HG03039 (cell line): ENCODE data around the gene TMEM270.

Source experiments
- ATAC-seq: cut with Tn5 transposase; IDR thresholded peaks from one replicate; pipeline ENCODE4 v1.9.1; 2021; ENCODE audit warnings: mild to moderate bottlenecking, moderate library complexity; ENCODE audit not compliant: unreplicated experiment

TMEM270 gene

DNA sequence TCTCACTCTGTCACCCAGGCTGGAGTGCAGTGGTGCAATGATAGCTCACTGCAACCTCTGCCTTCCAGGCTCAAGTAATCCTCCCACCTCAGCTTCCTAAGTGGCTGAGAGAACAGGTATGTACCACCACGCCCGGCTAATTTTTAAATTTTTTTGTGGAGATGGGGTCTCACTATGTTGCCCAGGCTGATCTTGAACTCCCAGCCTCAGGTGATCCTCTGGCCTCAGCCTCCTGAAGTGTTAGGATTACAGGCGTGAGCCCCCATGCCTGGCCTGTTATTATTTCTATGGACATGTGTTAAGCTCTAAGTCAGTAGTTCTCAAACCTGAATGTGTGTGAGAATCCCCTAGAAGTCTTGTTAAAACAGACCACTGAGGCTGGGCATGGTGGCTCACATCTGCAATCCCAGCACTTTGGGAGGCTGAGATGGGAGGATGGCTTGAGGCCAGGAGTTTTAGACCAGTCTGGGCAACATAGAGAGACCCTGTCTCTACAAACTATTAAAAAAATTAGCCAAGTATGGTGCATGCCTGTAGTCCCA, 24.5 kb downstream of the TMEM270 start:
- ATAC-seq: no peak

DNA sequence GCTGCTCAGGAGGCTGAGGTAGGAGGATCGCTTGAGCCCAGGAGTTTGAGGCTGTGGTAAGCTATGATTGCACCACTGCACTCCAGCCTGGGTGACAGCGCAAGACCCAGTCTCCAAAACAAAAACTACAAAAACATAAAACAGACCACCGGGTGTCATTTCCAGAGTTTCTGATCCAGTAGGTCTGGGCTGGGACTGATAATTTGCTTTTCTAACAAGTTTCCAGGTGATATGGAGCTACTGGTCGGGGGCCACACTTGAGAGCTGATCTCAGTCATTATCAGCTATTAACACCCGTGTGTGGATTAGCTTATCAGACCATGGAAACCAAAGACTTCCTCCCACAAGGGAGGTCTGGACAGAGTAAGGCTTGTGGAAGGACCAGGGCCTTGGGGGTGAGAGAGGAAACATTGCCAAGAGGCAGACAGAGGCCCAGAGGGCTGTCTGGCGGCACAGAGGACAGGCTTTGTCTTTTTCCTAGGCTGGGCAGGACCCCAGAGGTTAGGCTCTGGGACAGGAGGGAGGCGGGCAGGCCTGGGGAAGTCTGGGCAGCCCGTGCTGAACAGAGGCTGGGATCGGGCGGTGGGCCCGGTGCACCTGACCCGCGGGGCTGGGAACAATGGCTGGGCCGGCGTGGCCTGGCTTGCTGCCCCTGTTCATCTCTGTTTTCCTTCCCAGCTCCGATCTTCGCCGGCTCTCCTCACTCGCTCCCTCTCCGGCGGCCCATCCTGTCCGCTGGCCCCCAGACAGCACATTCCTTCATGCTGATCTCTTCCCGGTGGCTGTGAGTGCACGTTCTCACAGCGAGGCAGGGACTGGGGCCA, 25.2 kb downstream of the TMEM270 start:
- ATAC-seq: no peak

DNA sequence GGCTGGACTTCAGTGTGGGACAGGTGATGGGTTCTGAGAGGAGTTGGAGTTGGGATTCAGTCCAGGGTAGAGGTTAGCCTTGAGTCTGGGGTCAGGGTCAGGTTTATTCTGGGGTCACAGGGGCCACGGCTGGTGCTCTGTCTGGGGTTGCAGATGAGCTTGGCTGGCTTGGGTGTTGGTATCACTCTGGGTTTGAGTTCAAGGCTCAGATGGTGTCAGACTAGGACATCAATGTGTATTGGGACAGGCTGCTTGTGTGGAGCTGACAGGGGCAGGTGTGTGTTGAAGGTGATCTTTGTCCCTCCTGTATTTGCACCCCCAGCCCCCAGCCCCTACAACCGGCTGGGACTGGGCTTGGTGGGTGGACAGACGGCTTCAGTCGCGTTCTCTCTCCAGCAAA, 26.8 kb downstream of the TMEM270 start:
- no peak for ATAC-seq

DNA sequence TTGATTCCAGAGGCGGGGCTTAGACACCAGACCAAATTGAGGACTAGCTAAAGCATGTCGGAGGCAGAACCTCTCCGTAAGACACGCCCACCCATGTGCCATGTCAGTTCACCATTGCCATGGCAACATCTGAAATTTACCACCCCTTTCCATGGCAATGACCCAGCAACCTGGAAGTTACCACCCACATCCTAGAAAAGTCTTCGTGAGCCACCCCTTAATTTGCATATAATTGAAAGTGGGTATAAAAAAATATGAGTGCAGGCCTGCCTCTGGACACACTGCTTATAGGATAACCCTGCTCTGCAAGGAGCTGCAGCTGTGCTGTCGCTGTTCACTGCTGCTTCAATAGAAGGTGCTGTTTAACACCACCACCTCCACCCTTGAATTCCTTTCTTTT, 28.0 kb downstream of the TMEM270 start:
- no peak for ATAC-seq

DNA sequence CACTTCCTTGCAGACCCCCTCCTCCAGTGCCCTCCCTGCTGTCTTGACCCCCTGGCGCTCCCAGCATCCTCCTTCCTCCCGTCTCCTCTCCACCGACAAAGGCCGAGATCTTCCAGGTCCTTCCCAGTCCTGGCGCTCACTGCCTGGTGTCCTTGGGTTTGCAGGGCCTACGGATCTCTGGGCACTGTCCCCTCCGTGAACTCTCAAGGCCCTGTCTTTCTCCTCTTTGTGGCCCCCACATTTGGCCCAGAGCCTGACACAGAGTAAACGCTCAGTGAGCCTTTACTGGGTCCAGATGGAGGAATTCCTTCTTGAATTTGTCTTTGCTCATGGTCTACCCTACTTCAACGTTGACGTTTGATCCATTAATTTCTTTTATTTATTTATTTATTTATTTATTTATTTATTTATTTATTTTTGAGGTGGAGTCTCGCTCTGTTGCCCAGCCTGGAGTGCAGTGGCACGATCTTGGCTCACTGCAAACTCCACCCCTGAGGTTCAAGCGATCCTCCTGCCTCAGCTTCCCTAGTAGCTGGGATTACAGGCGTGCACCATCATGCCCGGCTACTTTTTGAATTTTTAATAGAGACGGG, 29.7 kb downstream of the TMEM270 start:
- ATAC-seq: no peak

DNA sequence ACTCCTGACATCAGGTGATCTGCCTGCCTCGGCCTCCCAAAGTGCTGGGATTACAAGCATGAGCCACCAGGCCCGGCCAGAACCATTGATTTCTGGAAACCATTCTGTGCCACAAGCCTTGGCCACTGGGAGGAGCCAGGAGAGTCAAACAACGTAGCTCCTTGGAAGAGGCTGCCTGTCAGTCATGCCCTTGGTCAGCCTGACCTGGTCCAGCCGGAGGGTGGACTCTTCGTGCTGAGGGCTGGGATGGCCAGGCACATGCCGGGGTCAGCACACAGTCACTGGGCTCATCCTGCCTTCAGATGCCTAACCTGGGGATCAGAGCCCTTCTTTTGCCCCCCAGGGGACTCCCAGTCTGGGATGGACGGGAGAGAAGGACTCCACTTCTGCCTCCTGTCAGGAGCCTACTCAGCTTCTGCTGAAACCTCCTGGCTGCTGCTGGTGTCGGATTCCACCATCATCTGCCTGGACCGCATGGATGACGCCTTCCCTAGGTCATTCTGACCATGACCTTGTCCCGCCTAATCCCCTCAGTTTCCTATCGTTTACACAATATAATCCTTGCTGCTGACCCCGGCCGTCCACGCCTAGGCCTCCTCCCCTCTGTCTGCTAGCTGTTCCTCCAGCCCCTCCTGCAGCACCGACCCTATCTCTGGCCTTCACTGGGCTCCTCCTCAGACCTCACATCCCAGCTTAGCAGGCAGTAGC, 30.4 kb downstream of the TMEM270 start:
- no peak for ATAC-seq

DNA sequence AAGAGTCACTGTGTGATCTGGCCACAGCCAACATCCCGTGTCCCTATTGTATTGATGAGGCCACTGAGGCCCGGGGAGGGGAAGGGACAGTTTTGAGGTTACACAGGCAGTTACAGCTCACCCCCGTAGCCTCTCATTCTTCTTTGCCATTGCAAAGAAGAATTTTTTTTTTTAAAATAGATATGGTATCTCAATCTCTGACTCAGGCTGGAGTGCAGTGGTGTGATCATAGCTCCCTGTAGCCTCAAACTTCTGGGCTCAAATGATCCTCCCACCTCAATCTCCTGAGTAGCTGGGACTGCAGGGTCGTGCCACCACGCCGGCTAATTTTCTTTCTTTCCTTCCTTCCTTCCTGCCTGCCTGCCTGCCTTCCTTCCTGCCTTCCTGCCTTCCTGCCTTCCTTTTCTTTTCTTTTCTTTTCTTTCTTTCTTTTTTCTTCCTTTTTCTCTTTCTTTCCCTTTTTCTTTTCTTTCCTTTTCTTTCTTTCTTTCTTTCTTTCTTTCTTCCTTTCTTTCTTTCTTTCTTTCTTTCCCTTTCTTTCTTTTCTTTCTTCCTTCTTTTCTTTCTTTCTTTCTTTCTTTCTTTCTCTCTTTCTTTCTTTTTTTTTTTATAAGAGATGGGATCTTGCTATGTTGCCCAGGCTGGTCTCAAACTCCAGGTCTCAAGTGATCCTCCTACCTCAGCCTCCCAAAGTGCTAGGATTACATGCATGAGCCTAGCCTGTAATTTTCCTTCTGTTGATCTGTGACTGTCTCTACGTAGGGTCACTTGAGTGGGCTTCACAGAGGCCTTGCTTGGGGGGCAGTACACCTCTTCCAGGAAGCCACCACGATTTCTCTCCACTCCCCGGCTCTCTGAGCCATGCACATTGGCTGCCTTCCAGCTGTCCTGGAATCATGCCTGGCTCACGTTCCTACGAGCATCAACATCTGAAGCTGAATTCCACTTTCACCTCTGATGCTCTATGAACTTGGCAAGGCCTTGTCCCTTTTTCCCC, 31.3 kb downstream of the TMEM270 start:
- no peak for ATAC-seq

DNA sequence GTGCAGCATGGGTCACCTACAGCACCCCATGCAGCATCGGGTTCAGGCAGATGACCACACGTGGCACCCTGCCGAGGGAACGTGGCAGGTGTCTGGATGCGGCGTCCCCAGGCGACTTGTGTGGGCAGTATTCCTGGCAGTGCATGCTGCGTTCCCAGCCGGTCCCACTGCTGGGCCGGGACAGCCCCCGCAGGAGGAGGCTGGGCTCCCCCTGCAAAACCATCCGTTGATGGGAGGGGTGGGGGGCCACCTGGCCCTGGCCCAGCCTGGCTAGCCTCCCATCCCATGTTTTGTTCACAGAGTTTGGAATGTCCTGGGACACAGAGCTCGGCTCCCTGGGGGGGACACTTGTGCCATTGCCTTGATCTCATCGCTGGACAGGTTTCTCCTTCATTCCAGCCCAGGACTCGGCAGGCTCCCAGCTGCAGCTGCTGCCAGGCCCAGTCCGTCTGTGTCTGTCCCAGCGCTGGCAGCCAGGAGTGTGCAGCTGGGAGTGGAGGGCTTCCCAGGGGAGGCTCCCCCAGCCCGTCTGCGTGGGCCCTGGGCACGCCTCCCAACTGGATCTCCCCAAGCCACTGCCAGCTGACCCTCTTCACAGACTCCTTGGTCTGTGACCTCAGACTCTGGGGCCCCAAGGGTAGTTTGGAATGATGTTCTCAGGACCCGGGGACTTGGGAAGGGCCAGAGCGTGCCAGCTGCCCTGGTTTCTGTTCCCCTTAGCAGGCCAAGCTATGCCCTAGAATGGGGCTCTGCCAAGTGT, 32.6 kb downstream of the TMEM270 start:
- ATAC-seq: no peak

DNA sequence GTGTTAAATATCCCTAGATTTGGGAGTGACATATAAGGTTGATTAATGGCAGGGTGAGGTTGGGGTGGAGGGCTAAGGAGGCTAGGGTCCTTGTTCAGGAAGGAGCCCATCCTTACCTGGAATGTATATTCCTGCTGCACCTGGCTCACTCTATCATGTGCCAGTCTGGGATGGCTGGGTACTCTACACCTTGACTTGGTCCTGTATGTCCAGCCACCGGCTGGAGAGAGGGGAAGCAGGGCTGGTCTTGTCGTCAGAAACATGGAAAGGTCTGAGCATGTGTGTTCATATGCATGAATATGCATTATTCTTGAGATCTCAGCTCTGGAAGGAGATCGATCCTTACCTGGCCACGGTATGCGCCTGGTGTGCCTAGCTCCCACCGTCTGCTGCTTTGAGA, 33.2 kb downstream of the TMEM270 start:
- ATAC-seq: no peak

DNA sequence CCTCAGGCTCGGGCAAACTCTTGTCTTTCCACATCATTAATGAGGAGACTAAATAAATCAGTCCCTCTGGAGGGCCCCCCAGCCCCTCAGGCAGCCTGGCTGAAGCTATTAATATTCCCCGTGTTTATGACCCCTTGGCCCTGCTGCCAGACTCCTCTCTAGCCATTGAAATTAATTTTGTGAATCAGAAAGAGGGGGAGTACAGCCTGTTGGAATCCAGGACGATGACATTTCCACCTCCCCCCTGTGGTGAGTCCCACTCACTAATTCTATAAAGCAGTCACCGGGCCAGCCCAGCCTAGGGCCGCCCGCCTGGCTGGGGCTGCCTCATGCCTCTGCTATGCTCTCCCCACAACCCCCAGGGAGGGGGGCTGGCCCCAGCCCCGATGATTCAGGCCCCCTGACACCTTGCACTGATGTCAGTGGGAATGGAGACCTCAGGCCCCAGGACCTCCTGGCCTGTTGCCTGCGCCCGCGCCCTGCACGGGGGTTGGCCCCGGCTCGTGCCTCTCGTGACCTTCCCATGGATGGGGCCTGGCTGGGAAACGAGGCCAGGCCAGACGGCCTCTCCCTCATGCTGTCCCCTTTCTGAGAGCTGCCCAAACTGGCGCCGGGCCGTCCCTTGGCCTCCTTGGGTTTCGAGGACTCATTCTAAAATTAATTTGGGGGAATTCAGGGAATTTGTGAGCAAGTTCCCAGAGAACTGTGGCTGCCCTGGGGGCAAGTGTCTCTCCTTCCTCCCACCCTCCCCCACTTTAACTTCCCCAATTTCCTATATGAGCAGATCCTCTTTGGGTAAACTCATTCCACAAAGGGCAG, 34.0 kb downstream of the TMEM270 start:
- ATAC-seq: no peak

DNA sequence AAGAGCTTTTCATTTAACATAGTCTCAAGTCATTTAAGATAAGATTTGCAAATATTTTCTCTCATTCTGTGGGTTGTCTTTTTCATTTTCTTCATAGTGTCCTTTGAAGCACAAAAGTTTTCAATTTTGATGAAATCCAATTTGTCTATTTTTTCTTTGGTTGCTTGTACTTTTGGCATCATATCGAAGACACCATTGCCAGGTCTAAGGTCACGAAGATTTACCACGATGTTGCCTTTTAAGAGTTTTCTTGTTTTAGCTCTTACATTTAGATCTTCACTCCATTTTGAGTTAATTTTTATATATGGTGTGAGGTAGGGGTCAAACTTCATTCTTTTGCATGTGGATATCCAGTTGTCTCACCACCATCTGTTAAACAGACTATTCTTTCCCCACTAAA, 34.7 kb downstream of the TMEM270 start:
- no peak for ATAC-seq

DNA sequence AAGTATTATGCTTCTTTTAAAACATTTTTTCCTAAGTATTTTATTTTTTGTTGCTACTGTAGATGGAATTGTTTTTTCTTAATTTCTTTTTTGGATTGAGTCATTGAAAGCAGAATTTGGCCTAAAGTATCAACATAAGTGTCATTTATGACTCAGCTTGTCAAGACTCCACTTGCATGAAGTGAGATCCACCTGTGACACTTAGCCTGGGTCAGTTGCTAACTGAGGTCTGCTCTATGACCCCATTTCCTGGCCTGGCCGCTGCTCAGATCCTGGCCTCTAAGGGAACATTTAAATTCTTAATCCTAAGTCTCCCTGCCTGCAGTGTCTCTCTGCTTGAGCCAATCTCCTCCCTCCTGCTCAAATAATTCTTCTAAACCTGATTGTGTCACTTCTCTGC, 35.5 kb downstream of the TMEM270 start:
- no peak for ATAC-seq

DNA sequence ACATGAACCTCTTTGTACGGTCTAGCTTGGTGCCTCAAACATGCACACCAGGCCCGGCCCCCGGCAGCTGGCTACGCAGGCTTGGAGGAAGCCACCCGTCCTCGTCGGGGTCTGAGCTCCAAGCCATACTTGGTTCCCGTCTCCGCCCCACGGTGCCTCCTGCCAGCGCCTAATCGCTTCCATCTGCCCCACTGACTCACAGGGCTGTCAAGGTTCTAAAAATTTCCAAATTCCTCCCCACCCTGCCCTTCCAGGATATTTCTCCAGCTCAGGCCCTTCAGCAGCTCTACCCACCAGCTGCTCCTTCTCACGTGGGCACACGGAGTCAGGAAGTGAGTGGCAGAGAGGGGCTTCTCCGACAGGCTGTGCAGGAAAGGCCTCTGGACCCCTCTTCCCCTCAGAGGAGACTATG, 38.8 kb downstream of the TMEM270 start:
- ATAC-seq: no peak

DNA sequence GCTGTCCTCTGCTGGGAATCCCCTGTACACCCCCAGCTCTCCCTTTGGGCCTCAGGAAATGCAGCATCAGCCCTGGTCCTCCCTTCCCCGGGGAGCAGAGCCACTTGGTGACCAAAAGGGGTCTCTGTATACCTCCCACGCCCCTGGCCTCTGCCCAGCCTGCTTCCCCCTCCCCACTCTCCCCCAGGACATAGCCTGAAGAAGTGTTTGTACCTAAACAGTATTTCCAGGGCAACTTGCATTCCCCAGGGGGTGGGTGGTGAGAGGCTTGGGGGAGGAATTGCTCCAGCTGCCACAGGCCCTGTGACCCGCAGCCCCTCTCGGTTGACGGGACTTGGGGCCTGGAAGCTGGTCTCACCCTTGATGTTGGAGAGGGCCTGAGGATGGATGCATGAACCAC, 39.3 kb downstream of the TMEM270 start:
- no peak for ATAC-seq

DNA sequence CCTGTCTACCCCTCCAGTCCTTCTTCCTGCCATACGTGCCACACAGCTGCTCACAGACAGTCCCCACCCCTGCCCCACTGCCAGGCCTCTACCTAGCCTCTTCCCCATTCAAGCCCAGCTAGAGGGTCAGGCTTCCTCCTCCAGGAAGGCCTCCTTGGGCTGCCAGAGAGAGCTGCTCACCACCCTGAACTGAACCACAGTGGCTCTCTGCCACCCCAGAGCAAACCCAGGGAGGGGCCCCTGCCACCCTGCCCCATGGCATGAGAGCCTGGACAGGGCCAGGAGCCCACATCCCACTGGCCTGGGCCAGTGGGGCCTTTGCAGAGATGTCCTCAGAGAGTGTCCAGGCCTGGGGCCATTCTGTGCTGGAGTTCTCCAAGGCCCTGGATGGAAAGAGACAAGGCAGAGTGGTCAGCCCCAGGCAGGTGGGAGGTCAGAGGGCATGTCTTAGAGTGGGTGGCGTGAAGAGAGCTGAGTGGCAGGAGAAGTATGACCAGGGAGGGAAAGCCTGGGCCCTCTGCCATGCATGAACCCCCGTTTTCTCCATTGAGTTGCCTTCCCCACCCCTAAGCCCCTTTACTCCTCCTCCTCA, 40.4 kb downstream of the TMEM270 start:
- no peak for ATAC-seq

DNA sequence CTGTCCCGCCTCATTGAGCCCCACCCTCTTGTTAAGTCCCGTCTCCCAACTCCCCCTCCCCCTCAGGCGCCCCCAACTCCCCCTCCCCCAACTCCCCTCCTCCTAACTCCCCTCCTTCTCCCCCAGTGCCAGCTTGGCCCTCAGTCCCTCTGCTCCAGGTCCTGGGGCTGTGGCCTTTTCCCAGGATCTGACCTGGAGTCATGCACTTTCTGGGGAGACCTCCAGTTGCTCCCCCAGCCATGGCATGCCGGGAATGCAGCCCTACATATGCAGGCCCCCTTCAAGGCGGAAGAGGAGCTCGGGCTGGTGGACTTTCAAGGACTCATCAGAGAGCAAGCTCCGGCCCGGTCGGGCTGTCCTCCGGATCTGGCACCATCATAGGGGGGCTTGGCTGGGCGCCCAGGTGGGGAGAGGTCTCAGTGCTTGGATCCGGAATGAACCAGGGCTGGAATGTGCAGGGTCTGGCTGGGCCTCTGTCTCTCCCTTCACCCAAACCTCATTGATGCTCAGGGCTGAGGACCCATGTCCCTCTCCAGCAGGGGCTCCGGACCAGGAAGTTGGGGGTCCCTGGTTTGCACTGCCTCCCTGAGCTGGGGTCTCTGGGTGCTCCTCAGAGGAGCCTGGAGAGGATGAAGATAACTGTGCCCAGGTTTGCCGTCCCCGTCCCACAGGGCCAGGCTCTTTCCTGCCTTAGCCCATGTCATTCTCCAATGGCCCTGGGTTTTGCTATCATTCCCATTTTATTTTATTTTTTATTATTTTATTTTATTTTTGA, 41.1 kb downstream of the TMEM270 start:
- ATAC-seq: no peak

DNA sequence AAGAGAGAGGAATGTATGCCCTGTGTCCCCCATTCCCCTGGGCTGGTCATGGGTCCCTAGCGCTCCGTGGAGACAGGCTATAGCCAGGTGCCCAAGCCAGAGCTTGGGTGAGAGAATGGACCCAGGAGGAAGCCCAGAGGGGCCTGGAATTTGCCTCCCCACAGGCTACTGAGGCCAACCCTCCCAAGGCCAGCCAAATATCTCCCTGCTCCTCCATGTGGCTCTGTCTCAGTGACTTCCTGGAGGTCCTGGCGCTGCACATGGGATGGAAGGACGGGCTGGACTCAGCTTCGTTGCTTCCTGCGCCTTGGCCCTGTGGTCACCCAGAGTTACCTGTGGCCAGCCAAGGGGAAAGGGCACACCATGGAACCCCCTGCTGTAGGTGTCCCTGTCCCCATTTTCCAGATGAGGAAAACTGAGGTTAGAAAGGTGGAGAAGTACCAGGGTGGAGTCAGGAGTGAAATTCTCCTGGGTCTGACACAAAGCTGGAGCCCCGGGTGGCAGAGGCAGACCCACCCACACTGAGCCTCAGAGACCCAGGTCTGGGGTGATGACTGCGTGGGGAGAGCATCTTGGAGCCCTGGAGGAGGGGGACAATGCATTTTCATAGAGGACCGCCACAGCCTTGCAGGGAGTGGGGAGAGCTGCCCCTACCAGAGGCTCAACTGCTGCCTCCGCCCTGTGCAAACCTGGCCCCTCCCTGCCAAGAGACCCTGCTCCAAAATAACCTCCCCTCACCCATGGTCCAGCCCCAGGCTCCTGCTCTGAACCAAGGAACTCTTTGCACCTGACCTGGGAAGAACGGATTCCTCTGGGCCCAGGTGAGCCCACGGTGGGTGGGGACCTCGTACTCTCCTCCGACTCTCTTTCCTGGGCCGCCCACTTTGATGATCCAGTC, 42.6 kb downstream of the TMEM270 start:
- no peak for ATAC-seq
